Activated CD8-positive, alpha-beta memory T cell treated with anti-CD3 and anti-CD28 coated beads for 48 hours (primary cell): ENCODE data around the gene EPHA3.
"Not testable (repeated sequence)": the region's sequence is repeated elsewhere in the genome, so short reads cannot be mapped to it uniquely, and the experiment has no call there.

ENCODE experiments used
- DNase-seq, 3 experiments: peaks; one replicate each; pipeline ENCODE4 v3.0.0-alpha.2; 2020; ENCODE audit warnings: low read depth in 2 of 3, low spot score in 2 of 3

The EPHA3 gene

GRCh38 chr3:89350935-89351334 is 243.5 kb downstream of the EPHA3 start:
- not testable (repeated sequence) for DNase-seq

- DNase-seq = no peak
Measured at GRCh38 chr3:89353465-89353864, 246.0 kb downstream of the EPHA3 start.

GRCh38 chr3:89358281-89358680 is 250.9 kb downstream of the EPHA3 start:
- no peak for DNase-seq

- no peak for DNase-seq
Measured at GRCh38 chr3:89360156-89360555, 252.7 kb downstream of the EPHA3 start.

- DNase-seq = no peak
Measured at GRCh38 chr3:89362496-89362895, 255.1 kb downstream of the EPHA3 start.

GRCh38 chr3:89363171-89363570 is 255.8 kb downstream of the EPHA3 start:
- DNase-seq = no peak

GRCh38 chr3:89364314-89364713 is 256.9 kb downstream of the EPHA3 start:
- no peak for DNase-seq

- no peak for DNase-seq
Measured at GRCh38 chr3:89367166-89367565, 259.7 kb downstream of the EPHA3 start.

- no peak for DNase-seq
Measured at GRCh38 chr3:89368846-89369245, 261.4 kb downstream of the EPHA3 start.

- DNase-seq = no peak
Measured at GRCh38 chr3:89372456-89372855, 265.0 kb downstream of the EPHA3 start.

- DNase-seq = no peak
Measured at GRCh38 chr3:89373434-89373833, 266.0 kb downstream of the EPHA3 start.

- no peak for DNase-seq
Measured at GRCh38 chr3:89375451-89375850, 268.0 kb downstream of the EPHA3 start.

GRCh38 chr3:89380016-89380415 is 272.6 kb downstream of the EPHA3 start:
- DNase-seq = no peak

GRCh38 chr3:89392991-89393390 is 285.6 kb downstream of the EPHA3 start:
- no peak for DNase-seq

- no peak for DNase-seq
Measured at GRCh38 chr3:89395456-89395855, 288.0 kb downstream of the EPHA3 start.

- no peak for DNase-seq
Measured at GRCh38 chr3:89395996-89396395, 288.6 kb downstream of the EPHA3 start.

- DNase-seq = no peak
Measured at GRCh38 chr3:89402051-89402450, 294.6 kb downstream of the EPHA3 start.

GRCh38 chr3:89405176-89405575 is 297.8 kb downstream of the EPHA3 start:
- DNase-seq = no peak

- no peak for DNase-seq
Measured at GRCh38 chr3:89405593-89405992, 298.2 kb downstream of the EPHA3 start.

GRCh38 chr3:89411201-89411600 is 303.8 kb downstream of the EPHA3 start:
- no peak for DNase-seq

GRCh38 chr3:89414270-89414669 is 306.8 kb downstream of the EPHA3 start:
- no peak for DNase-seq

- DNase-seq = no peak
Measured at GRCh38 chr3:89419647-89420241, 312.3 kb downstream of the EPHA3 start.

- DNase-seq = no peak
Measured at GRCh38 chr3:89426060-89426459, 318.6 kb downstream of the EPHA3 start.
